GM12892 (cell line): ENCODE measurements around the gene SH3BGRL2.

Experiments
- POLR2A ChIP-seq: IDR thresholded peaks from 2 replicates; pipeline ENCODE4 v1.6.1; 2011; ENCODE audit warnings: low read depth, low read length, control low read depth
- TAF1 ChIP-seq: IDR thresholded peaks from 2 replicates; pipeline ENCODE4 v1.6.1; 2011; ENCODE audit warnings: low read depth, mild to moderate bottlenecking, control low read depth, low read length, borderline replicate concordance

- TF ChIP-seq POLR2A (no peak), TAF1 (no peak)
Observed at GRCh38 chr6:79697430-79697829, 66.3 kb downstream of the SH3BGRL2 start.
